ENCODE results near the gene SPC24.
A peak's percentile ranks its signal among the peaks of the same experiment; 100 is the strongest.

DNA sequence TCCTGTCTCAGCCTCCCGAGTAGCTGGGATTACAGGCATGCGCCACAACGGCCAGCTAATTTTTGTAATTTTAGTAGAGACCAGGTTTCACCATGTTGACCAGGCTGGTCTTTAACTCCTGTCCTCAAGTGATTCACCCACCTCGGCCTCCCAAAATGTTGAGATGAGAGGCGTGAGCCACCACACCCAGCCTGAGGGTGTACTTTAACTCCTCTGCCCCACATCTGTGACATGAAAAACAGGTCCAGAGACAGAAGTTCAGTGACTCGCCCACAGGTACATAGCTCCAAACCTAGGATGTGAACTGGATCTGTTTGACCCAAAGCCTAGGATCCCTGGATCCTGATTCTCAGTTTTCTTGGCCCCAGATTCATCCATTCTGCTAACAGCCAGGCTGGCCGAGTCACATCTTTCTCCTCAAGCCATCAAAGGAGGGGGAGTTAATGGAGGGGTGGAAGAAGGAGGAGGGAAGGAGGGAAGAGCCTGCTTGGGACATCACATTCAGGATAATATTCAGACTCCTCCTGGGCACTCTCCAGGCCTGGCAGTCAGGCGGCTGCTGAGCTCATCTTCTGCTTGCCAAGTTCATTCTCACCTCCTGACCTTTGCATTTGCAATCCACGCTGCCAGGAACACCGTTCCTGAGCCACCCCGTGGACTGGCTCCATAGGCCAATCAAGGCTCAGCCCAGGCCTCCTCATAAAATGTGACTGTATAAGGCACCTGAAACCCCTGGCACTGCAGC, 3.1 kb downstream of the SPC24 start:
- TF ChIP-seq, protein P1, sequence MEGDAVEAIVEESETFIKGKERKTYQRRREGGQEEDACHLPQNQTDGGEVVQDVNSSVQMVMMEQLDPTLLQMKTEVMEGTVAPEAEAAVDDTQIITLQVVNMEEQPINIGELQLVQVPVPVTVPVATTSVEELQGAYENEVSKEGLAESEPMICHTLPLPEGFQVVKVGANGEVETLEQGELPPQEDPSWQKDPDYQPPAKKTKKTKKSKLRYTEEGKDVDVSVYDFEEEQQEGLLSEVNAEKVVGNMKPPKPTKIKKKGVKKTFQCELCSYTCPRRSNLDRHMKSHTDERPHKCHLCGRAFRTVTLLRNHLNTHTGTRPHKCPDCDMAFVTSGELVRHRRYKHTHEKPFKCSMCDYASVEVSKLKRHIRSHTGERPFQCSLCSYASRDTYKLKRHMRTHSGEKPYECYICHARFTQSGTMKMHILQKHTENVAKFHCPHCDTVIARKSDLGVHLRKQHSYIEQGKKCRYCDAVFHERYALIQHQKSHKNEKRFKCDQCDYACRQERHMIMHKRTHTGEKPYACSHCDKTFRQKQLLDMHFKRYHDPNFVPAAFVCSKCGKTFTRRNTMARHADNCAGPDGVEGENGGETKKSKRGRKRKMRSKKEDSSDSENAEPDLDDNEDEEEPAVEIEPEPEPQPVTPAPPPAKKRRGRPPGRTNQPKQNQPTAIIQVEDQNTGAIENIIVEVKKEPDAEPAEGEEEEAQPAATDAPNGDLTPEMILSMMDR (IDR thresholded peaks at IDR 0.05) = peak in 1 of 3 experiments; percentile 5
- TF ChIP-seq POLR2A (IDR thresholded peaks at IDR 0.05; ENCODE audit: low read depth) (no peak), POLR2AphosphoS5 (IDR thresholded peaks at IDR 0.05) (peak; percentile 88 to 93)
